Pancreas (tissue), 10 donors: ENCODE measurements around the gene LCN2. TPM values are rescaled to one million over a fixed set of nuclear protein-coding genes. Genes with fewer than 3 reads are reported as not detected.

Source experiments
- ATAC-seq, 4 donors: fragments of 200-7000 bp; cut with Tn5 transposase; one replicate each; pipeline versions ENCODE4 v1.8.0 to v1.9.1; 2020; ENCODE audit warnings: mild to moderate bottlenecking in 4 of 4, moderate library complexity in 4 of 4
- DNase-seq, 6 donors: peaks; one replicate each; pipeline ENCODE4 v3.0.0-alpha.2; 2020
- FAIRE-seq: peaks from 2 replicates; lab custom pipeline; 2012; peaks lifted over from hg19 to GRCh38; lab: Jason Lieb, UNC
- H3K27ac ChIP-seq, 4 donors: fragments of 200-600 bp; sonication (generic); 1 replicate in 3 of 4; 2 replicates in 1 of 4; pipeline versions ENCODE4 v1.5.0 to v1.8.0; 2020
- H3K27me3 ChIP-seq, 4 donors: fragments of 200-600 bp; one replicate each; pipeline ENCODE4 v1.8.0; 2021
- H3K36me3 ChIP-seq, 3 donors: fragments of 200-600 bp; sonication (generic) in 1 of 3; one replicate each; pipeline versions ENCODE4 v1.5.0 to v1.8.0; 2020 to 2021
- H3K4me1 ChIP-seq, 3 donors: fragments of 200-600 bp; one replicate each; pipeline ENCODE4 v1.8.0; 2021
- H3K4me3 ChIP-seq, 4 donors: fragments of 200-600 bp; sonication (generic) in 2 of 4; one replicate each; pipeline versions ENCODE4 v1.5.0 to v1.8.0; 2020 to 2021
- H3K9me3 ChIP-seq, 4 donors: fragments of 200-600 bp; one replicate each; pipeline ENCODE4 v1.8.0; 2021
- WGBS, 2 donors: extraction: QIAGEN DNeasy Blood & Tissue Kit; methylation state at CpG; one replicate each; pipeline ENCODE4 v1.1.7; 2013; 5-methylcytosine and 5-hydroxymethylcytosine counted together
- intact Hi-C, 3 donors: fragments of 100-400 bp; cut with DNase I; formaldehyde crosslinking; loops; one replicate each; pipeline versions ENCODE4 v1.11.1 to v1.14.2; 2022
- polyA plus RNA-seq, 2 donors: library from polyadenylated mRNA; stranded (reverse); fragments of 200-250 nt; gene quantifications; one replicate each; pipeline ENCODE4 v1.2.3, GENCODE V29; 2013
- total RNA-seq, 6 donors: library from RNA; stranded (reverse); fragmentation: NEBNext Ultra II Directional in 4 of 6; extraction: Animal tissue kit (Norgen Biotek cat#: 25700) in 4 of 6; gene quantifications; one replicate each; pipeline versions ENCODE4 v1.2.1 to v1.2.4, GENCODE V29; 2021 to 2023
- TF ChIP-seq, protein P1 (sequence below), 4 donors: fragments of 200-600 bp; sonication (generic) in 3 of 4; IDR thresholded peaks; one replicate each; pipeline versions ENCODE4 v1.5.0 to v1.8.0; 2021; ENCODE audit warnings: antibody characterized with exemption in 4 of 4
- donor health status: healthy with polysubstance abuse.
- donor health status: DM: no; HTN: no; CAD: no; lungs with moderate emphysema.
- donor health status: DM: no; HTN: no; CAD: no.
- donor health status: control.
- donor health status: control.
- donor health status: Bipolar disorder and iron deficiency.
- donor health status: DM: yes; HTN: yes; CAD: no.
- donor health status: DM: no; HTN: no; CAD: no.
- donor health status: DM: no; HTN: no; CAD: no.
- donor health status: DM: yes; HTN: yes; CAD: no.

Gene LCN2
- total and polyA plus RNA-seq, 8 donors = 6.3 to 158 (median 49.5) TPM

- TF ChIP-seq, protein P1, sequence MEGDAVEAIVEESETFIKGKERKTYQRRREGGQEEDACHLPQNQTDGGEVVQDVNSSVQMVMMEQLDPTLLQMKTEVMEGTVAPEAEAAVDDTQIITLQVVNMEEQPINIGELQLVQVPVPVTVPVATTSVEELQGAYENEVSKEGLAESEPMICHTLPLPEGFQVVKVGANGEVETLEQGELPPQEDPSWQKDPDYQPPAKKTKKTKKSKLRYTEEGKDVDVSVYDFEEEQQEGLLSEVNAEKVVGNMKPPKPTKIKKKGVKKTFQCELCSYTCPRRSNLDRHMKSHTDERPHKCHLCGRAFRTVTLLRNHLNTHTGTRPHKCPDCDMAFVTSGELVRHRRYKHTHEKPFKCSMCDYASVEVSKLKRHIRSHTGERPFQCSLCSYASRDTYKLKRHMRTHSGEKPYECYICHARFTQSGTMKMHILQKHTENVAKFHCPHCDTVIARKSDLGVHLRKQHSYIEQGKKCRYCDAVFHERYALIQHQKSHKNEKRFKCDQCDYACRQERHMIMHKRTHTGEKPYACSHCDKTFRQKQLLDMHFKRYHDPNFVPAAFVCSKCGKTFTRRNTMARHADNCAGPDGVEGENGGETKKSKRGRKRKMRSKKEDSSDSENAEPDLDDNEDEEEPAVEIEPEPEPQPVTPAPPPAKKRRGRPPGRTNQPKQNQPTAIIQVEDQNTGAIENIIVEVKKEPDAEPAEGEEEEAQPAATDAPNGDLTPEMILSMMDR (IDR thresholded peaks at IDR 0.05) = no peak
- intact Hi-C loops = no loop called here
- DNase-seq (peak in 4 of 6 donors; percentile 46 to 63 (median 62)), FAIRE-seq (no peak), ATAC-seq (no peak)
- H3K27ac ChIP-seq = peak overlapping the region in 2 of 4 donors; percentile 80 to 92
- peaks cover 3 to 14% (median 10%) of the 10 kb centered on the region in 3 donors for H3K4me1 ChIP-seq
- H3K4me3 ChIP-seq = no peak overlapping the region
- H3K27me3 ChIP-seq = no peaks in the 10 kb centered on the region
- no peaks in the 10 kb centered on the region for H3K9me3 ChIP-seq
- WGBS, 2 donors = 86 to 89% methylated on average over 11 to 12 of the region's 12 CpGs
- H3K36me3 ChIP-seq = no peaks in the 10 kb centered on the region
These were observed 35.5 kb upstream of the LCN2 start for GRCh38 chr9:128113526-128114325.

DNA sequence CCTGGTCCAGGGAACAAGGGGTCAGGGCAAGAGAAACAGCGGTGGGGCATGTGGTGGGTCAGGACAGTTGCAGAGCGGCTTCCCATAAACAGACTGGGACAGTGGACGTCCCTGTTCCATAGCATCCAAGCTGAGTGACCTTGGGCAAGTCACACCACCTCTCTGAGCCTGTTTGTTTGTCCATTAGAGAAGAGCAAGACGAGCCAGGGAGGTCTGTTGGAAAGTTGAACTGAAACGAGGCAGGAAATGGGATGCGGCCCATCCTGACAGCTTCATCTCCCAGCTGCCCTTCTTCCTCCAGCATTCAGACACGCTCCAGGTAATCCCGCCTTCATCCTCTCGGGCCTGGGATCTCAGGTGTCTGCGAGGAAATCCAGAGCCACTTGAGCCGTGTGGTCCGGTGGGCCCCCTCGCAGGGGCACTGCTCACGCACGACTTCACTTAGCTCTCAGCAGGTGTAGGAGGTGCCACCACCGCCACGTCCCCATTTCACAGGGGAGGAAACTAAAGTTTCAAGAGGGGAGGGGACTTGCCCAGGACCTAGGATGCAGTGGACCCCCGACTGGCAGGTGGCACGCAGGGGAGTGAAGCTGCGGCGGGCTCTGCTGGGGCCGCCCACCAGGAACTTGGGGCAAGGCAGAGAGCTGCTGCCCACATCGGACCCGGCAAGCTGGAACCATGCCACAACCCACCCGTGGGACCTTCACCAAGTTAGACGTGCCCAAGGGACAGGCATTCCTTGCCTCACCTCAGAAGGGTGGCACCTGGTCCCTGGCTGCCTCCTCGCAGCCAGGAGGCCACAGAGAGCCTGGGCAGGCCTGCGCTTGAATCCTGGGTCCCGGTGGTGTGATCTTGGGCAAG is 34.7 kb upstream of the LCN2 start:
- peak overlapping the region in 2 of 4 donors; percentile 5 to 6 for H3K4me3 ChIP-seq
- 69 to 70% methylated on average over 29 of the region's 29 CpGs for WGBS, 2 donors
- H3K27me3 ChIP-seq = no peaks in the 10 kb centered on the region
- peak overlapping the region; percentile 80 to 92 (median 86) for H3K27ac ChIP-seq
- peak; percentile 1 to 5 (median 2) for ATAC-seq
- no peaks in the 10 kb centered on the region for H3K36me3 ChIP-seq
- DNase-seq = peak in 5 of 6 donors; percentile 50 to 88 (median 61)
- no peaks in the 10 kb centered on the region for H3K9me3 ChIP-seq
- peaks cover 3 to 17% (median 10%) of the 10 kb centered on the region in 3 donors for H3K4me1 ChIP-seq
- no peak for FAIRE-seq
- TF ChIP-seq, protein P1 (IDR thresholded peaks at IDR 0.05) = no peak
- intact Hi-C loops = loop anchor here in 2 of 3 donors (5.0 kb wide), 1 partner anchor 172 kb away; no protein-coding TSS in a partner anchor

GRCh38 chr9:128115187-128116103 is 33.8 kb upstream of the LCN2 start:
- Histone ChIP-seq H3K36me3 (no peaks in the 10 kb centered on the region), H3K9me3 (no peaks in the 10 kb centered on the region), H3K27ac (peak overlapping the region; percentile 80 to 92 (median 86)), H3K4me3 (peak overlapping the region in 2 of 4 donors; percentile 5 to 6), H3K27me3 (no peaks in the 10 kb centered on the region), H3K4me1 (peaks cover 3 to 24% (median 15%) of the 10 kb centered on the region in 3 donors)
- ATAC-seq = peak; percentile 77 to 88 (median 84)
- TF ChIP-seq, protein P1 (IDR thresholded peaks at IDR 0.05) = no peak
- 39 to 41% methylated on average over 26 of the region's 26 CpGs for WGBS, 2 donors
- intact Hi-C loops = loop anchor here in 2 of 3 donors (5.0 kb wide), 1 partner anchor 173 kb away; no protein-coding TSS in a partner anchor
- DNase-seq = peak; percentile 84 to 95 (median 91)
- FAIRE-seq = no peak
